SU-DHL-6 (cell line): ENCODE results near the gene IQCE.

Experiments used
- CTCF ChIP-seq: fragments of 200-600 bp; sonication (generic); IDR thresholded peaks from one replicate; pipeline ENCODE4 v1.5.1; 2017; ENCODE audit warnings: antibody characterized with exemption, mild to moderate bottlenecking, low read length, moderate library complexity; ENCODE audit not compliant: insufficient read depth, poor library complexity, severe bottlenecking
- EZH2phosphoT487 ChIP-seq: fragments of 200-600 bp; sonication (generic), shearing (Covaris generic); conservative IDR thresholded peaks from 2 replicates; pipeline ENCODE4 v1.6.1; 2018; ENCODE audit warnings: mild to moderate bottlenecking, antibody characterized with exemption, low read length, moderate library complexity, mixed read lengths

DNA sequence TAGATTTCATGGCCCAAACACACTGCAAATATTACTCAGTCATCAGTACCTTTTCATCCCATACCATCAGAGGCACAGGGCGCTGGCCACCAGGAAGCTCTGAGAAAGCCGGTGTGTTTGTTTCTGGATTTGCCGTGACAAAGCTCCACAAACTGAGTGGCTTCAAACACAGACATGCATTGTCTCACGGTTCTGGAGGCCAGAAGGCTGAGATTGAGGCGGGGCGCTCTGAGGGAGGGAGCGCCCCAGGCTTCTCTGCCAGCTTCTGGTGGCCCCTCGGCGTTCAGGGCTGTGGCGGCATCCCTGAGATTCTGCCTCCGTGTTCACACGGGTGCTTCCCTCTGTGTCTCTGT is 69.3 kb downstream of the IQCE start:
- TF ChIP-seq EZH2phosphoT487 = no peak
- TF ChIP-seq CTCF = no peak
